ENCODE results near the gene TSHR. TPM values are rescaled to one million over a fixed set of nuclear protein-coding genes. Genes with fewer than 3 reads are reported as not detected.

The TSHR gene
- total RNA-seq, 2 experiments from 2014 or later = not detected

GRCh38 chr14:81137316-81137715, 181.9 kb downstream of the TSHR start:
- Histone ChIP-seq H3K4me1 (ENCODE audit: insufficient read depth, low read length) (no peaks in the 10 kb centered on the region), H3K36me3 (ENCODE audit: insufficient read depth, low read length) (no peaks in the 10 kb centered on the region), H3K4me3 (ENCODE audit: low read length) (no peak overlapping the region), H3K9me3 (ENCODE audit: control insufficient read depth in 1 of 2, insufficient read depth in 1 of 2, low read length in 2 of 2) (no peaks in the 10 kb centered on the region), H3K27me3 (ENCODE audit: control insufficient read depth in 1 of 2, insufficient read depth in 2 of 2, low read length in 2 of 2) (no peaks in the 10 kb centered on the region), H3K27ac (ENCODE audit: low read depth in 1 of 2, low read length in 2 of 2) (no peak overlapping the region)
- no peaks in the 10 kb centered on the region for H3K36me3 Mint-ChIP-seq (ENCODE audit: low read depth)
- TF ChIP-seq, protein P1, sequence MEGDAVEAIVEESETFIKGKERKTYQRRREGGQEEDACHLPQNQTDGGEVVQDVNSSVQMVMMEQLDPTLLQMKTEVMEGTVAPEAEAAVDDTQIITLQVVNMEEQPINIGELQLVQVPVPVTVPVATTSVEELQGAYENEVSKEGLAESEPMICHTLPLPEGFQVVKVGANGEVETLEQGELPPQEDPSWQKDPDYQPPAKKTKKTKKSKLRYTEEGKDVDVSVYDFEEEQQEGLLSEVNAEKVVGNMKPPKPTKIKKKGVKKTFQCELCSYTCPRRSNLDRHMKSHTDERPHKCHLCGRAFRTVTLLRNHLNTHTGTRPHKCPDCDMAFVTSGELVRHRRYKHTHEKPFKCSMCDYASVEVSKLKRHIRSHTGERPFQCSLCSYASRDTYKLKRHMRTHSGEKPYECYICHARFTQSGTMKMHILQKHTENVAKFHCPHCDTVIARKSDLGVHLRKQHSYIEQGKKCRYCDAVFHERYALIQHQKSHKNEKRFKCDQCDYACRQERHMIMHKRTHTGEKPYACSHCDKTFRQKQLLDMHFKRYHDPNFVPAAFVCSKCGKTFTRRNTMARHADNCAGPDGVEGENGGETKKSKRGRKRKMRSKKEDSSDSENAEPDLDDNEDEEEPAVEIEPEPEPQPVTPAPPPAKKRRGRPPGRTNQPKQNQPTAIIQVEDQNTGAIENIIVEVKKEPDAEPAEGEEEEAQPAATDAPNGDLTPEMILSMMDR (IDR thresholded peaks at IDR 0.05) = no peak
- no peaks in the 10 kb centered on the region for H3K9me3 Mint-ChIP-seq
- ATAC-seq (ENCODE audit: poor library complexity) (no peak), DNase-seq (no peak)
- H3K27ac Mint-ChIP-seq = no peak overlapping the region
- H3K27me3 Mint-ChIP-seq = no peaks in the 10 kb centered on the region
- ChIA-PET CTCF (no interaction called here), POLR2A (no interaction called here)
- no peak overlapping the region for H3K4me3 Mint-ChIP-seq
- no peaks in the 10 kb centered on the region for H3K4me1 Mint-ChIP-seq (ENCODE audit: low read depth)
- intact Hi-C loops (cut with DNase I, micrococcal nuclease) = no loop called here

- H3K4me1 ChIP-seq (ENCODE audit: insufficient read depth, low read length) = no peaks in the 10 kb centered on the region
- DNase-seq (no peak), ATAC-seq (ENCODE audit: poor library complexity) (no peak)
- Mint-ChIP-seq H3K27ac (no peak overlapping the region), H3K4me3 (no peak overlapping the region), H3K4me1 (ENCODE audit: low read depth) (no peaks in the 10 kb centered on the region), H3K36me3 (ENCODE audit: low read depth) (no peaks in the 10 kb centered on the region), H3K27me3 (no peaks in the 10 kb centered on the region), H3K9me3 (no peaks in the 10 kb centered on the region)
- CTCF ChIA-PET = no interaction called here
- POLR2A ChIA-PET = no interaction called here
- intact Hi-C loops (cut with DNase I, micrococcal nuclease) = no loop called here
- no peaks in the 10 kb centered on the region for H3K27me3 ChIP-seq (ENCODE audit: control insufficient read depth in 1 of 2, insufficient read depth in 2 of 2, low read length in 2 of 2)
- H3K9me3 ChIP-seq (ENCODE audit: control insufficient read depth in 1 of 2, insufficient read depth in 1 of 2, low read length in 2 of 2) = no peaks in the 10 kb centered on the region
- H3K4me3 ChIP-seq (ENCODE audit: low read length) = no peak overlapping the region
- no peaks in the 10 kb centered on the region for H3K36me3 ChIP-seq (ENCODE audit: insufficient read depth, low read length)
- H3K27ac ChIP-seq (ENCODE audit: low read depth in 1 of 2, low read length in 2 of 2) = no peak overlapping the region
- TF ChIP-seq, protein P1 (IDR thresholded peaks at IDR 0.05) = no peak
Observed at GRCh38 chr14:81138429-81138828, 183.0 kb downstream of the TSHR start.

GRCh38 chr14:81141426-81141825, 186.0 kb downstream of the TSHR start:
- TF ChIP-seq, protein P1 (IDR thresholded peaks at IDR 0.05) = no peak
- CTCF ChIA-PET = no interaction called here
- H3K27ac Mint-ChIP-seq = no peak overlapping the region

More at GRCh38 chr14:81141426-81141825, 186.0 kb downstream of the TSHR start:
- intact Hi-C loops (cut with DNase I, micrococcal nuclease) = no loop called here
- H3K36me3 Mint-ChIP-seq (ENCODE audit: low read depth) = no peaks in the 10 kb centered on the region
- Histone ChIP-seq H3K9me3 (ENCODE audit: control insufficient read depth in 1 of 2, insufficient read depth in 1 of 2, low read length in 2 of 2) (no peaks in the 10 kb centered on the region), H3K36me3 (ENCODE audit: insufficient read depth, low read length) (no peaks in the 10 kb centered on the region), H3K4me1 (ENCODE audit: insufficient read depth, low read length) (no peaks in the 10 kb centered on the region), H3K27ac (ENCODE audit: low read depth in 1 of 2, low read length in 2 of 2) (no peak overlapping the region), H3K4me3 (ENCODE audit: low read length) (no peak overlapping the region), H3K27me3 (ENCODE audit: control insufficient read depth in 1 of 2, insufficient read depth in 2 of 2, low read length in 2 of 2) (no peaks in the 10 kb centered on the region)
- no peak for DNase-seq
- H3K4me1 Mint-ChIP-seq (ENCODE audit: low read depth) = no peaks in the 10 kb centered on the region
- POLR2A ChIA-PET = no interaction called here
- no peak overlapping the region for H3K4me3 Mint-ChIP-seq
- no peaks in the 10 kb centered on the region for H3K27me3 Mint-ChIP-seq
- H3K9me3 Mint-ChIP-seq = no peaks in the 10 kb centered on the region
- ATAC-seq (ENCODE audit: poor library complexity) = no peak

All from CD4-positive, alpha-beta T cell (primary cell).